MV-4-11 (cell line): ENCODE results near the gene DERL2.

Experiments
- DNase-seq: peaks from one replicate; lab custom pipeline; 2025; lab: John Stamatoyannopoulos, UW

DERL2 gene

GRCh38 chr17:5485270-5486205 is at the start of gene DERL2:
Gene DERL2, minus strand, starts transcription at chr17:5486178. Its CDS starts 17 bp downstream, at chr17:5486161.
- DNase-seq = no peak

- no peak for DNase-seq
Observed at GRCh38 chr17:5535436-5535835, 49.5 kb upstream of the DERL2 start.

- no peak for DNase-seq
Observed at GRCh38 chr17:5533486-5534315, 47.7 kb upstream of the DERL2 start.

GRCh38 chr17:5532581-5532980 is 46.6 kb upstream of the DERL2 start:
- no peak for DNase-seq

- DNase-seq = no peak
Observed at GRCh38 chr17:5531085-5531418, 45.1 kb upstream of the DERL2 start.

GRCh38 chr17:5530265-5531084 is 44.5 kb upstream of the DERL2 start:
- DNase-seq = peak; percentile 52

- DNase-seq = no peak
Observed at GRCh38 chr17:5527601-5528250, 41.7 kb upstream of the DERL2 start.

- DNase-seq = peak; percentile 98
Observed at GRCh38 chr17:5526821-5527598, 41.0 kb upstream of the DERL2 start.

GRCh38 chr17:5523249-5523648 is 37.3 kb upstream of the DERL2 start:
- no peak for DNase-seq

GRCh38 chr17:5522476-5522875 is 36.5 kb upstream of the DERL2 start:
- no peak for DNase-seq

GRCh38 chr17:5516060-5516792 is 30.2 kb upstream of the DERL2 start:
- DNase-seq = no peak

- DNase-seq = no peak
Observed at GRCh38 chr17:5514976-5515375, 29.0 kb upstream of the DERL2 start.

GRCh38 chr17:5513628-5514027 is 27.6 kb upstream of the DERL2 start:
- peak; percentile 93 for DNase-seq

GRCh38 chr17:5511401-5512225 is 25.6 kb upstream of the DERL2 start:
- DNase-seq = peak; percentile 12

GRCh38 chr17:5510771-5511170 is 24.8 kb upstream of the DERL2 start:
- no peak for DNase-seq

- no peak for DNase-seq
Observed at GRCh38 chr17:5509482-5509881, 23.5 kb upstream of the DERL2 start.

- no peak for DNase-seq
Observed at GRCh38 chr17:5508810-5509209, 22.8 kb upstream of the DERL2 start.

- DNase-seq = no peak
Observed at GRCh38 chr17:5506307-5506706, 20.3 kb upstream of the DERL2 start.

GRCh38 chr17:5502552-5502951 is 16.6 kb upstream of the DERL2 start:
- DNase-seq = no peak
